DOHH2 (cell line): ENCODE measurements around the gene PLSCR4.
"Not testable (repeated sequence)": the region's sequence is repeated elsewhere in the genome, so short reads cannot be mapped to it uniquely, and the experiment has no call there.

Source experiments
- H3F3A ChIP-seq: fragments of 200-600 bp; sonication (generic), shearing (Covaris generic); 2 replicates; pipeline ENCODE4 v1.6.0; 2016; ENCODE audit warnings: antibody characterized with exemption, mild to moderate bottlenecking; ENCODE audit not compliant: control insufficient read depth, insufficient read depth
- H3K27ac ChIP-seq: fragments of 200-600 bp; sonication (generic); 2 replicates; pipeline ENCODE4 v1.5.1; 2014; ENCODE audit warnings: low read depth, mild to moderate bottlenecking, low read length, moderate library complexity
- H3K27me3 ChIP-seq: fragments of 200-600 bp; sonication (generic); 2 replicates; pipeline ENCODE4 v1.6.1; 2014; ENCODE audit warnings: mild to moderate bottlenecking, low read length, mixed read lengths; ENCODE audit not compliant: control insufficient read depth
- H3K36me3 ChIP-seq: fragments of 200-600 bp; sonication (generic); 2 replicates; pipeline ENCODE4 v1.6.1; 2014; ENCODE audit warnings: mild to moderate bottlenecking, low read length, moderate library complexity, mixed read lengths; ENCODE audit not compliant: control insufficient read depth
- H3K4me1 ChIP-seq: fragments of 200-600 bp; sonication (generic); 2 replicates; pipeline ENCODE4 v1.6.1; 2014; ENCODE audit warnings: mild to moderate bottlenecking, low read length, mixed read lengths; ENCODE audit not compliant: control insufficient read depth
- H3K4me2 ChIP-seq: fragments of 200-600 bp; sonication (generic); 2 replicates; pipeline ENCODE4 v1.6.0; 2014; ENCODE audit warnings: mild to moderate bottlenecking, low read length, moderate library complexity
- H3K4me3 ChIP-seq: fragments of 200-600 bp; sonication (generic); 2 replicates; pipeline ENCODE4 v1.5.1; 2014; ENCODE audit warnings: mild to moderate bottlenecking, low read length, mixed read lengths
- H3K79me2 ChIP-seq: fragments of 200-600 bp; sonication (generic); 2 replicates; pipeline ENCODE4 v1.6.1; 2014; ENCODE audit warnings: mild to moderate bottlenecking, low read length, mixed read lengths; ENCODE audit not compliant: control insufficient read depth
- H3K9me2 ChIP-seq: fragments of 200-600 bp; sonication (generic); replicated peaks from 2 replicates; pipeline ENCODE4 v1.6.1; 2014; ENCODE audit warnings: mild to moderate bottlenecking, low read length, mixed read lengths; ENCODE audit not compliant: control insufficient read depth
- H3K9me3 ChIP-seq: fragments of 200-600 bp; sonication (generic); 2 replicates; pipeline ENCODE4 v1.6.1; 2014; ENCODE audit warnings: antibody characterized with exemption, low read length, mixed read lengths; ENCODE audit not compliant: control insufficient read depth, insufficient read depth
- H4K20me1 ChIP-seq: fragments of 200-600 bp; sonication (generic); 2 replicates; pipeline ENCODE4 v1.6.0; 2014; ENCODE audit warnings: low read depth, mild to moderate bottlenecking, antibody characterized with exemption, low read length, moderate library complexity; ENCODE audit not compliant: control insufficient read depth, insufficient read depth
- EZH2phosphoT487 ChIP-seq: fragments of 200-600 bp; sonication (generic); IDR thresholded peaks from 2 replicates; pipeline ENCODE4 v1.6.1; 2017; ENCODE audit warnings: borderline replicate concordance, mild to moderate bottlenecking, antibody characterized with exemption, low read length, moderate library complexity, mixed read lengths
- TF ChIP-seq, protein P1 (sequence below): fragments of 200-600 bp; sonication (generic); IDR thresholded peaks from one replicate; pipeline ENCODE4 v1.5.1; 2014; ENCODE audit warnings: antibody characterized with exemption, mild to moderate bottlenecking, low read depth, low read length; ENCODE audit not compliant: poor library complexity, severe bottlenecking

The PLSCR4 gene, protein sequence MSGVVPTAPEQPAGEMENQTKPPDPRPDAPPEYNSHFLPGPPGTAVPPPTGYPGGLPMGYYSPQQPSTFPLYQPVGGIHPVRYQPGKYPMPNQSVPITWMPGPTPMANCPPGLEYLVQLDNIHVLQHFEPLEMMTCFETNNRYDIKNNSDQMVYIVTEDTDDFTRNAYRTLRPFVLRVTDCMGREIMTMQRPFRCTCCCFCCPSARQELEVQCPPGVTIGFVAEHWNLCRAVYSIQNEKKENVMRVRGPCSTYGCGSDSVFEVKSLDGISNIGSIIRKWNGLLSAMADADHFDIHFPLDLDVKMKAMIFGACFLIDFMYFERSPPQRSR

DNA sequence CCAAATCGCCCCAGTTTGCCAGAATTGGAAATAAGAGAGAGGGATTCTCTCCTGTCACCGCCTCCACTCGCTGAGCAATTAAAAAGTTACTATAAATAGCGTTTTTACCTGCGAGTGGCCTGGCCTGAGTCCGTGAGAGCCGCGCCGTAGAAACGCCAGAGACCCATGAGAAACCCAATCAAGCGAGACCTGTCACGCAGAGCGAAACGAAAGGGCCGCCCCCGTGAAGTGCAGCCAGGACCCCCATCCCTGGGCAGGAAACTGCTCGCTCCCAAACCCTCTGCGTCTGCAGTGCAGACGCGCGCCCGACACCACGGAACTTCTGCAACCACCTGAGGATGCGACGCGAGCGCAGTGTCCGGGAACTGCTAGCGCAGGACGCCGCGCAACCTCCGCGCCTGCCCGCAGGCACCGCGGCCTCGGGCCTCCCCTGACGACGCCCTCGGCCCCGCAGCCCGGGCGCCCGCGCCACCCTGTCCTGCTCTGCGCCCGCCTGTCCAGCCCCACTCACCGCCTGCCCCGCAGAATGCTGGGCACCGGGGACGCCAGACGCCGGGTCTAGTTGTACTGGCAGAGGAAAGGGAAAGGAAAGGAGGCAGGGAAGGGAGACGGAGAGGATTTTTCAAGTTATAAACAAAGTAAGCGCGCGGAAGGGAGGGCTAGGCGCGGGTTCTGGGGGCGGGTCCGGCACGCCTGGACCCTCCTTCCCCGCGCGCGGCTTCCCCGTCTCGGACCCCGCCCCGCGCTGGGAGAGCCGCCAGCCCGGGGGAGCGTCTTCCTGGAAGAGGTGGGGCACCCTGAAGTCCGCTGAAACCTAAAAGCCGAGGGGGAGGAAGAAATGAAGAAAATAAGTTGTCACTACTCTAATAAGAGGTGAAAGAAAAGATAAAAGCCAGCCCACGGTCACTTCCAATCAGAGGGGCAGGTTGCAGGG lies at the start of gene PLSCR4:
TSS of gene PLSCR4 (minus strand) at position 657 of the 934 bp plus-strand sequence. CDS start 29,034 bp downstream, outside the sequence.
- H3K4me2 ChIP-seq: no peak within 1 kb of the TSS
- TF ChIP-seq, protein P1, sequence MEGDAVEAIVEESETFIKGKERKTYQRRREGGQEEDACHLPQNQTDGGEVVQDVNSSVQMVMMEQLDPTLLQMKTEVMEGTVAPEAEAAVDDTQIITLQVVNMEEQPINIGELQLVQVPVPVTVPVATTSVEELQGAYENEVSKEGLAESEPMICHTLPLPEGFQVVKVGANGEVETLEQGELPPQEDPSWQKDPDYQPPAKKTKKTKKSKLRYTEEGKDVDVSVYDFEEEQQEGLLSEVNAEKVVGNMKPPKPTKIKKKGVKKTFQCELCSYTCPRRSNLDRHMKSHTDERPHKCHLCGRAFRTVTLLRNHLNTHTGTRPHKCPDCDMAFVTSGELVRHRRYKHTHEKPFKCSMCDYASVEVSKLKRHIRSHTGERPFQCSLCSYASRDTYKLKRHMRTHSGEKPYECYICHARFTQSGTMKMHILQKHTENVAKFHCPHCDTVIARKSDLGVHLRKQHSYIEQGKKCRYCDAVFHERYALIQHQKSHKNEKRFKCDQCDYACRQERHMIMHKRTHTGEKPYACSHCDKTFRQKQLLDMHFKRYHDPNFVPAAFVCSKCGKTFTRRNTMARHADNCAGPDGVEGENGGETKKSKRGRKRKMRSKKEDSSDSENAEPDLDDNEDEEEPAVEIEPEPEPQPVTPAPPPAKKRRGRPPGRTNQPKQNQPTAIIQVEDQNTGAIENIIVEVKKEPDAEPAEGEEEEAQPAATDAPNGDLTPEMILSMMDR: no peak
- no peak for TF ChIP-seq EZH2phosphoT487
- H3K4me3 ChIP-seq: no peak within 1 kb of the TSS

DNA sequence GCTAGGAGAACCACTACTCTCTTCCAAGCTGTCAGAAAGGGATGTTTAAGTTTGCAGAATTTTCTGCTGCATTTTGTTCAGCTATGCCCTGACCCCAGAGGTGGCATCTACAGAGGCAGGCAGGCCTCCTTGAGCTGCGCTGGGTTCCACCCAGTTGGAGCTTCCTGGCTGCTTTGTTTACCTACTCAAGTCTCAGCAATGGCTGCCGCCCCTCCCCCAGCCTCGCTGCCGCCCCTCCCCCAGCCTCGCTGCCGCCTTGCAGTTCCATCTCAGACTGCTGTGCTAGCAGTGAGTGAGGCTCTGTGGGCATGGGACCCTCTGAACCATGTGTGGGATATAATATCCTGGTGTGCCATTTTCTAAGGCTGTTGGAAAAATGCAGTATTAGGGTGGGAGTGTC lies 42.5 kb upstream of the PLSCR4 start:
- not testable (repeated sequence) for H4K20me1 ChIP-seq, H3K4me1 ChIP-seq, H3K79me2 ChIP-seq, H3K36me3 ChIP-seq, H3K27ac ChIP-seq, H3K27me3 ChIP-seq, H3K9me3 ChIP-seq, H3K4me3 ChIP-seq, H3K4me2 ChIP-seq, H3F3A ChIP-seq, H3K9me2 ChIP-seq

More for the DNA sequence above, at the start of gene PLSCR4:
- Histone ChIP-seq H3K27me3 (no peaks in the 10 kb centered on the region), H3K4me1 (no peaks in the 10 kb centered on the region), H3F3A (no peaks in the 10 kb centered on the region), H3K9me2 (no peaks in the 10 kb centered on the region), H4K20me1 (no peaks in the 10 kb centered on the region), H3K9me3 (no peaks in the 10 kb centered on the region), H3K79me2 (no peaks in the 10 kb centered on the region), H3K27ac (no peak within 1 kb of the TSS), H3K36me3 (no peaks in the 10 kb centered on the region)

DNA sequence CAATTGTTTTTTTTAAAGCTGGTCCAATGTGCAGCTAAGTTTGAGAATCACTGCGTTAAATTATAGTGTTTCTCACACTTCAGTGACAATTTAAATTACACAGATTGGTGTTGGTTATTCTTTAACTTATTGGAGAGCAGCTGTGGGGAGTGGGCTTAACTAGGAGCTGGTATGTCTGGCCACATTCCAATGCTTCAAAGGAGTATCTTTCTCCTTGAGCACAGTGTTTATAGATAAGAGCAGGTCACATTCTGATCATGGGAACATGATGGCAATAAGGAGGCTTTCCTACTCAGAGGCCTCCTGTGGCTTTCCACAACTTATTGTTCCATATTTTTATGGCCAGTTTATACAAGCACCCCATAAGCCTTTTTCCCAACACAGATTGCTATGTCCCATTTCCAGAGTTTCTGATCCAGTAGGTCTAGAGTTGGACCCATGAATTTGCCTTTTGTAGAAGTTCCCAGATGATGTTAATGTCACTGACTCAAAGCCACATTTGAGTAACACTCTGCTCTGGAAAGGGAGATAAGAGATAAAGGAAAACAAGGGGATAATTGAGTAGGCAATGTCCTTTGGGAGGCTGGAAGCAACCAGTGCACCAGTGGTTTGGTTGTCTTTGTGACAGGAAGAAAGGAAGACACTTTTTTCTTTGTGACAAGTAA lies 33.0 kb upstream of the PLSCR4 start:
- Histone ChIP-seq H3K27me3 (no peaks in the 10 kb centered on the region), H3K4me3 (no peak overlapping the region), H3K79me2 (no peaks in the 10 kb centered on the region), H3F3A (no peaks in the 10 kb centered on the region), H4K20me1 (no peaks in the 10 kb centered on the region), H3K9me2 (no peaks in the 10 kb centered on the region), H3K9me3 (no peaks in the 10 kb centered on the region), H3K27ac (no peak overlapping the region), H3K4me1 (no peaks in the 10 kb centered on the region), H3K36me3 (no peaks in the 10 kb centered on the region), H3K4me2 (no peak overlapping the region)
- TF ChIP-seq EZH2phosphoT487: no peak
- TF ChIP-seq, protein P1: no peak
